D341Med (cell line): ENCODE measurements around the gene LIPC.

Experiments used
- DNase-seq: peaks from one replicate; pipeline ENCODE4 v3.0.0; 2012; ENCODE audit warnings: low spot score

The LIPC gene

DNA sequence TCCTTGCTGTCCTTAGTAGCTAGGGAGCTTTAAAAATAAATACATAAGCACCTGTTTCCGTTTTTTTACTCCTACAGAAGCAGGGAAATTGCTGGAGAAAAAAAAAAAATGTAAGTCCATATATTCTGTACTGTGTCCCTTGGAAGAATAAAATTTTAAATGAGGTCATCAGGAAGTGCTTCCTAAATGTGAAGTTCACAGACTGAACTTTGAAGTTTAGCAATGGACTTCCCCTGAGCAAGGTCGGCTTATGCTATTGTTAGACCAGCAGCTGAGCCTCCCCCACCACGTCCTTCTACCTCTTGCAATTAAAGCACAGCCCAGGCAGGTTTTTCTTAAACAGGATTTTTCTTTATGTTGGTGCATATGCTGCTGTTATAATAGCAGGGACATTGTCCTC is 26.3 kb downstream of the LIPC start:
- no peak for DNase-seq

DNA sequence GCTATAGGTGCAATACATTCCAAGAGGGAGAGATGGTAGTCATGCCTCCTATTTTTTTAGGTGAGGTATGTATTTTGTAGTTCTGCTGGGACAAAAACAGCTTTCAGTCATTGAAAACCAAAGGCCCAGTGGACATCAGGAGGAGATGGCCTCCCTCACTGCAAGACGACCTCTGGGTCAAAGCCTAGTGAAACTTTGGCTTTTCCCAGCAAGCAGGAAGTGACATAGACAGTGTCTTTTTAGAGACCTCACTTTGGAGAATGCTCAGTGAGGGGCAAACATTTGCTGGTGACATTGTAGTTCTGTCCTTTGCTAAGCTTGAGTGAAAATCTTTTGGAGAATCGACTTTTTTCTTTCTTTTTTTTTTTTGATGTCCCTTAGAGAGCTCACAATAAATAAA is 27.3 kb downstream of the LIPC start:
- DNase-seq: no peak

DNA sequence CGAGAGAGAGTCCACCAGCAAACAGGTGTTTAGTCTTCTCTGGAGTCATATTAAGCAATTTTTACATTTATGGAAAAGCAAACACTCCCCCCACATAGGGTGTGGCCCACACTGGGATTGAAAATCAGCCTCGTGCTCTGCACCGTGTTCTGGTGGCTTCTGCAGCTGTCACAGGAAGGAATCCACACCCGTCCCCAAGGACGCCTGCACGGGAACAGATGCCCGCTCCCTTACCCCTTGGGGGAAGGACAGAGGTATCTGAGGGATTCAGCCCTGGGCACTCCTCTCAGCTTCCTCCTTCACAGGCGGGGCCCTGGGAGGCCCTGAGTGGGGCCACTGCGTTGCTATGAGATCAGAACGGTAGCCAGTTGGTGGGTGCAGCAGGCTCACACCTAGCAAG is 27.8 kb downstream of the LIPC start:
- no peak for DNase-seq

DNA sequence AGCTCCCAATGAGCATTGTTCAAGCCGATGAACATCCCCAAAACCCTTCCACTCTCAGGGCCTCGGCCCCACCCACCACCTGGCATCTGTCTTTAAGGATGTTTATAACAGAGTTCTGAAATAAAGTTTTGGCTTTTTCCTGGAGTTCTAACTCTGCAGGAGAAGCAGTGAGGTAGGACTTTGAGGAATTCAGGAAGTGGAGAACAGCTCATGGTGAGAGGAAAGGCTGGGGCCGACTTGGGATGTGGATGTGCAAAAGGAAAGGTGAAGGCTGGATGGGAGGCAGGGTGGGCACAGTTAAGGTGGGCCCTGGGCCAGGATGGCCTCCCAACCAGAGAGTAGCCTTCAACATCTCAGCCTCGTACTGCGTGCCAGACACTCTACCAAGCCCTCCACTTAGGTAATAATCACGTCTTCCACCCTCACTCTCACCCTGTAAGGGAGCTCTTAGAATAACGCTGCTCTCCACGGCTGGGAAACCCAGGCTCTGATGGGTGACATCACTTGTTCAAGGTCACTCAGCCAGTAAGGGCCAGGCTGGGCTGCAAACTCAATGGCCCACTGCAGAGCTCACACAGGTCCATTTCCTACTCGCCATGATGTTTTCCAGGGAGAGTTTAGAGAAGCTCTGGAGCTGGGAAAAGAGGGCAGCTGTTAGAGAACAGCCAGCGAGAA is 28.5 kb downstream of the LIPC start:
- no peak for DNase-seq

DNA sequence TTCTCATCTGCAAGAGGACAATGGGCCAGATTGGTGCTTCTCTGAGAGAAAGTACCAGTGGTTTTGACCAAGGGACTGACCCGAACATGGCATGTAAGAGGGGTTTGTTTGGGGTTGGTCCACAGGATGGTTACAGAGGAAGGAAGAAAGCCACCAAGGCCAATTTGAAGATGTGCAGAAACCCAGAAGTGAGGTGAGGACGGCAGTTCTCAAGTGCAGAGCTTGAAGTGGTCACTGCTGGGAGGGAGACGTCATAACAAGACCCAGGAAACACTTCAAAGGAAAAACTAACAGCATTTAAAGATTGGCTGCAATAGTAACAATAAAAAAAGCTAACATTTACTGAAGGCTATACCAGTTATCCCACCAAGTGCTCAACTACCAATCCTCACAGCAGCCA is 29.1 kb downstream of the LIPC start:
- DNase-seq: no peak

DNA sequence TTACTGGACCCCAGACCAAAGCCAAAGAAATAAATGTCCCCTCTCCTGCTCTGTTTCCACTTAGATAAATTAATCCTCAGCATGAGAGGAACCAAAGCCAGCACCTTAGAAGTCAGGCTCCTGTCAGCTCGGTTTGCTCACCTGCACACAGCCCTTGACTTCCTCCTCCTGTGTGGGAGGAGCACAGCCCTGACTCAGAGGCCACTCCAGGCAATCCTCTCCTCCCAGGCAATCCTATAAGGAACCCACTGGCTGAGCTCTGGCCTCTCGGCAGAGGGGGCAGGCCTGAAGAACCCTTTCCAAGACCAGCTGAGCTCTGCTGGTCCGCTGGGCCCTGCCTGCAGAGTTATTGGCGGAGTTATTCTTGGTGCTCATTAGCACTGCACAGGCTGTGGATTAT is 30.8 kb downstream of the LIPC start:
- DNase-seq: no peak

DNA sequence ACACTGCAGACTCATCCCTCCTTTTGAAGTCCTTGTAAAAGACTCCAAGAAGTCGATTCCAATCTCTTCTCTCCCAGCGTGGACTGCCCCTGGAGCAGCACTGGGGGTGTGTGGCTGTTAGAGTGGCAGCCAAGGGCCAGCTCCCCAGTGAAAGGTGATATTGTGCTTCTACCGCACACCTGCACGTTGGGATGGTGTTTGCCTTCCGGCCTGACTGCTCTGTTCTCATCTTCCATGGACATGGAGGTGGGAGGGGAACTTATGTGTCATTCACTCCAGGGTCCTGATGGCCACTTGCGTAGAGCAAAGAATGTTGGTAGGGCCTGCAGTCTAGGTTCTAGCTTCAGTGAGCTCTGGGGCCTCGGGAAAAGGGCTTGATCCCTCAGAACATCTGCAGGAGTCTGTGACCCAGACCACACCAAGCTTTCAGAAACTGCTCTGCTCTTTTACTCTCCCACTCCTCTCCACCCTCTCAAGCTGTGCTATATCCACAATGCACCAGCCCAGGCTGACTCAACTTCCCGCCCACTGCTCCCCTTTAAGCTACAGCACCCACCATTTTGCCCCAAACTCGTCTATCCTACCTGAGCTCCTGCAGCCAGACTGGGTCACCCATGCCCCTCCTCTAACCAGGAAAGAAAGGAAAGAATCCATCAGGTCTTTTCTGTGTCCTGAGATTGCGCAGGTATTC is 31.3 kb downstream of the LIPC start:
- DNase-seq: no peak

DNA sequence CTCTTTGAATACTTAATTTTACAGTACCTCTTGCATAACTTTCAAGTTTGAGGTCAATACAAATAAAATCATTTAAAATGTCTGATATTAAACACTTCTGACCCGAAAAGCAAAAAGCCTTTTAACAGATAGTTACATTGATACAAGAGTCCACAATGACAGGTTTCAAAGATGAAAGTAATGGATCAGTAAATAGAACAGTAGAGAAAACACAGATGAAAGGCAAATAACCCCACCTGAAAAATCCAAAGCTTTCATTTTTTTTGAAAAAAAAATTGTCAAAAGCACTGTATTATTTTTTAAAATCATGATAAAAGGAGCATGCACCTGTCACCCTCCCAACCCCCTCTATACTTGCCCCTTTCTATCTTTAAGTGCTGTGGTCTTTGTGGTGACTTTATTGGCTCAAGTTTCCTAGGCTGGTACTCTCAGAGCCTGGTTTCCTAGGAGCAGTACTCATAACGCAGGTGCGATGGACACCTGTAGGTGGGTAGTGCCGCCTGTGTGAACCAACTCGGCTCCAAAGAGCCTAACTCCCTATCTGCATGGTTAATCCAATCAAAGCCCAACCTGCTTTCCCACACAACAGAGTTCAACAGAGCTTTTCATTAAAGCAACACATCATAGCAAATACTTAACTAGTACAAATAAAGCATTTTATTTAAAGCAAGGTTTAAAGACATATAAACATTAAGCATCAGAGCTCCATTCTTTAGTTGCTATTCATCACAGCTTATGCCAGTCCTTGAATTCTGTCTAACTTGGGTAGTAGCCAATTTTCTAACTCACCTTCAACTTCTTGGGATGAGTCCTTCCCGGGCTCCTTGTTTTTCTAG is 32.2 kb downstream of the LIPC start:
- DNase-seq: no peak

DNA sequence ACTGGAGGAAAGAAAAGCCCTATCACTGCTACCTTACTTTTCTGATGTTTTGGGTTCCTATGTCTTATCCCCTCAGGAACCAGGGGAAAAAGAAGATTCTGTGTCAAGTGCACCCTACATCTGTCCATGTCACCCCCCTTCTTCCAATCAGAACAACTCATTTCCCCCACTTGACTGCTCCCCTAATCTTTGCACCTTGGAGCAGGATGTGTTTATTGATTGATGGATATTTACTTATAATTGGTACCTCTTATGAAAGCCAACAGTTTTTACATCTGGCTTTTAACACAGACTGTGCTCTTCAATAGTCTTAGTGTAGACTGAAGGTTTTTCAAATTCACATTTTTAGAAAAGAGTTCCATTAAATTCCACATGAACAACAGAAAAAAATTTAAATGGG is 33.3 kb downstream of the LIPC start:
- no peak for DNase-seq

DNA sequence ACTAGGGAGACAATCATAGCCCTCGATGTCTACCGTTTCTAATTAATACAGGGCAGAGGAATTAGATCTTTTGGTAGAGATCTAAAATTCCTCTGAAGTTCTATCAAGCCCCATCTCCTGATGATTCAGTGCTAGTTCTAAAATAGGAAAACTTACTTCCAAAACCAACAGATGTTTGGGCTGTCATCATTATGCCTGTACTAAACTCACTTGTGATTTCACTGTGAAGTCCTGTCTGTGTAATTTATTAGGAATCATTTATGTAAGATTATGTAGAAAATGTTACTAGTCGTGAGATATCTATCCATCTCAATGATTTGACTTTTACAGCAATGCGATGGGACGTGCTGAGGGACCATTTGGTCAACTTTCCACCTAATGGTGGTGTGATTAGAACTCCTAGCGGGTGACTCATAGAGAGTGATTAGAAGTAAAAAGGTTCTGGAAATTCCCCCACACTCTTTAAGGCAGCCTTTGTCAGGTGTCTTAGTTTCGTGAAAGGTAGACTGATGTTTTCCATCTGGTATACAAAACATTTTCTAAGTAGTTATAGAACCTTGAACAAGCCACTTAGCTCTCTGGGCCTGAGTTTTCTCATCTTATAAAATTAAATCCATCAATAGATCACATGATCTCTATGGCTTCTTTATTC is 34.2 kb downstream of the LIPC start:
- no peak for DNase-seq

DNA sequence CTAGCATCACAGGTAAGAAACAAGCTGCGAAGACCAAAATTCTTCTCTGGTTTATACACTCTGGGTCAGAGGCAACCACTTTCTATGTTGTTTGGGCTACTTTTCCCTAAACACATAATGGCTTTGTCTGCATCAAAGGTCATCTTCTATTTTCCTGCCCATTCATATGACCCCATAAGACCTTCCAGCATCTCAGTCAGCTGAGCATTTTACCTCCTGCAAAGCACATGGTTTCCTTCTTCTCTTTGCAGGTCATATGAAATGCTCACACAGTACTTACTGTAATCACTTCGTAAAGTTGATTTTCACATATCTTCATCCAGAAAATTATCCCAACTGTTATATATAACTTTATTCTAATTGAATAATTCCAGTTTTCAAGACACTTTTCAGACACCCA is 34.8 kb downstream of the LIPC start:
- no peak for DNase-seq

DNA sequence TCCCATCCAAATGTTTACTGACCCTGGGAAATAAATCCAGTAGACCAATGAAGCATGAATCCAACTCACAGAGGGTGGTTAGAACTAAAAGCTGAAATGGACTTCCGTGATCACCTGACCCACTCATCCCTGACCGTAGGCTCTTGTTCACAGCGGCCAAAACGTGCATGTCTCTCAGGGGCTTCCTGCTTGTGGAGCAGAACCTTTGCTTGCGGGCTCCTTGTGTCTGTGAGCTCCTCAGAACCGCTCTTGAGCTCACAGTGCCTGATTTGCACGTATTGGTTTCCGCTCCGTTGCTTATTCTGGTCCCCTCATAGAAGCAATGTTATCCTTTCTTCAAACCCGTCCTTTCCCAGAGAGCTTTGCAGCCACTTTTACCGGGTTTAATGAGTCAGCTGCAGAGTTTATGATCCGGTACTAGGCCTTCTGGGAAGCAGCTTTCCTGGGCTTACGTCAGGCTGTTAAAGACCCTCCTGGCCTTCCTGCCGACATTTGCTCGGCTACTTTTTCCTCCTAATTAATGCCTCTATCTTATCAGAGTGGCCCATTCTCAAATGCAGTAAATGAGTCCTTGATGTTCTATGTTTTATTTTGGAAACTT is 35.4 kb downstream of the LIPC start:
- no peak for DNase-seq

DNA sequence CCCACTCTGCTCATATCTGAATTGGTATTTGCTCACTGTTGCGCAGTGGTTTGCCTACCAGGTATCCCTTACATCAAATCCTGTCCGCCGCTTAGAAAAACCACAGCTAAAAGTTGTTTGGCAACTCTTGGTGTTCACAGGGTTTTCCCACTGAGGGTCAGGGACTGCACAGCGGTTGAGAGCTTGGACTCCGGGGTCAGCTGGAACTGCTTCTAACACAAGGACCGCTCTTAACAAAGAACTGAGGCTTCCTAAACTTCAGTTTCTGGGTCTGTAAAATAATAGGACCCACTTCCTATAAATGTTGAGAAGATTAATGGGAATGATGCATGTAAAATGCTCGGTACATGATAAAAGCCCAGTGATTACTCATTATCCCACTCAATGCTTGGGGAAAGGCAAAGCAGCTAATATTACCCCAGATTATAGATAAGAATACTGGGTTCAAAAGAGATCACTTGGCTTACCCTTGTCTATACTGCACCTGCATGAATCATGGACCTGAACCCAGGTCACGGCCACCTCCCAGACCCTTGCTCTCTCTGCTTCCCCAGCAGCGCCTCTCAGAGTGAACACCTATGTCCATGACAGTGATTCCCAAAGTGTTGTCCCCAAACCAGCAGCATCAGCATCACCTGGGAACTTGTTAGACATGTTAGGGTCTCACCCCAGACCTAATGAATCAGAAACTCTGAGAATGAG is 36.1 kb downstream of the LIPC start:
- no peak for DNase-seq

DNA sequence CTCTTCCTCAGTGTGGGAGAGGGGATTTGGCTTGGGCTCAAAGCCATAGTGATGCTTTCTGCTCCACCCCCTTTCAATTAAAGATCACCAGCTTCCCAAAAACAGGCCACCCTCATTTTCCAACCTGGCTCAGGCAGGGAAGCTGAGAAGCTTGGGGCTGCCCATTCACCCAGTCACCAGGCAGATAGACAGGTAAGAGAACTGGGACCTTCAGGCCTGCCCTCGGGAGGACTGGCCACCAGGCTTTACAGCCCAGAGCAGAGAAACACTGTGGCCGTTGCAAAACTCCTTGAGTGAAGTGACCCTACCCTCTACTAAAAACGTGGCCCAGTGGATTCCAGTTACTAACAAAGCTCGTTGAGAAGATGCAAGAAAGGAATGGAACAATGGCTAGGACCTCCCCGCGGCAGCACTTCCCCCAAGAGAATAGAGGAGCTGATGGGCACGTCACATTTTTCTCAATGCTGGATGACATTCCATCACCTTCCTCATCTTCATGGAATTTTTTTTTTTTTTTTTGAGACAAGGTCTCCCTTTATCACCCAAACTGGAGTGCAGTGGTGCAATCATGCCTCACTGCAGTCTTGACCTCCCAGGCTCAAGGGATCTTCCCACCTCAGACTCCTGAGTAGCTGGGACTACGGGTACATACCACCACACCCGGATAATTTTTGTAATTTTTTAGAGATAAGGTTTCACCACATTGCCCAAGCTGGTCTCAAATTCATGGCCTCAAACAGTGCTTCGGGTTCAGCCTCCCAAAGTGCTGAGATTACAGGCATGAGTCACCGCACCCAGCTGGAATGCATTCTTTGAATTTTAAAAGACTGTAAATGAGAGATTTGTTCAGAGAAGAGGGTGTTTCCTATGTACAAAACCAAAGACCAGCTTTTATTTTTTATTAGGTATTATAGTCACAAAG is 37.9 kb downstream of the LIPC start:
- no peak for DNase-seq

DNA sequence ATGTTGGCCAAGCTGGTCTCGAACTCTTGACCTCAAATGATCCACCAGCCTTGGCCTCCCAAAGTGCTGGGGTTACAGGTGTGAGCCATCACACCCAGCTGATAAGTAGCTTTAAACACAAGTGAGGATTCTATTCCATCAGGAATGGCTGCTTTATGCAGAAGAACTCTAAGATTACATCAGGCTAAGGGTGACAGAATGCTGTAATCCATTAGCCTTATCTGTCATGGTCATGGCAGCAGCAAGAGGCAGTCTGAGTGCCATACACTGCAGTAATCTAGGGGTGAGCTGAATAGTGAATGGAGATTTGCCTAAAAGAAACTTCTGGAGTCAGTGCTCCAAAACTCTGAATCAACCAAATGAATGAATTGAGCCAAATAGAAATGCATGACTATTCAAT is 39.6 kb downstream of the LIPC start:
- DNase-seq: no peak

DNA sequence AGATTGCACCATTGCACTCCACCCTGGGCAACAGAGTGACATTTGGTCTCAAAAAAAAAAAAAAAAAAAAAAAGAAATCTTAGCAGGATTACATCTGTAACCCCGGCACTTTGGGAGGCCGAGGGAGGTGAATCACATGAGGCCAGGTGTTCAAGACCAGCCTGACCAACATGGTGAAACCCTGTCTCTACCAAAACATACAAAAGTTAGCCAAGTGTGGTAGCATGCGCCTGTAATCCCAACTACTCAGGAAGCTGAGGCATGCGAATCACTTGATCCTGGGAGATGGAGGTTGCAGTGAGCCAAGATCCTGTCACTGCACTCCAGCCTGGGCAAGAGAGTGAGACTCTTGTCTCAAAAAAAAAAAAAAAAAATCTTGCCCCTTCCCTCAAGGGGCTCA is 40.4 kb downstream of the LIPC start:
- no peak for DNase-seq

DNA sequence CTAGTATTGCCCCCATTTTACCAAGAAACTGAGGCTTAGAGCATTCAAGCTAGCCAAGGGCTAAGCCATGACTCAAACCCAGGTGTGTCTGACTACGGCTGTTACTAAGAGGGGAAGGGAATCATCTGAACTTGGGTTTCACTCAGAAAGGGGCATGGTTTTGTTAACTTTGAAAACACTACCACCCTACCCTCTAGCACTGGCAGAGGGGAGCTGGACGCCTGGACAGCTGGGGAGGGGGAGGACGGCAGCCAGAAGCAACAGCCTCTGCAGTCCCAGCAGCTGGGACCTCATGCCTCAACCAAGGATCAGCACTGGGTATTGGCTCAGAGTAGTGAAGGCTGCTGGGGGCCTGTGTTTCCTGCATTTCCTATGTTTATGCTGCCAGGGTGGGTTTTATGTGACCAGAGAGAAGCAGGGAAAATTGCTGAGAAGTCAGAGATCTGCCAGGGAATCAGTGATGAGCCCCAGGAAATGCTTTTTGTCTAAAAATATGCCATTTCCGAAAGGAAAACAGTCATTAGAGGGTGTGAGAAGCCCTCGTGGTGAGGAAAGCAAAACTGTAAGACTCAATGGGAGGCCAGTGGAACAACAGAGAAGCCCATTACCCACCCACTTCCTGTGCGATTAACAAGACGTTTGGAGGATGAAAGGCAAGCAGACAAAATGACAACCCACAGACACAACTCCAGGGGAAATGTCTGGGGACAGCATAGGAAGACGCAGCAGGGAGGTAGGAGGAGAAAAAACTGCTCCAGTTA is 41.2 kb downstream of the LIPC start:
- no peak for DNase-seq

DNA sequence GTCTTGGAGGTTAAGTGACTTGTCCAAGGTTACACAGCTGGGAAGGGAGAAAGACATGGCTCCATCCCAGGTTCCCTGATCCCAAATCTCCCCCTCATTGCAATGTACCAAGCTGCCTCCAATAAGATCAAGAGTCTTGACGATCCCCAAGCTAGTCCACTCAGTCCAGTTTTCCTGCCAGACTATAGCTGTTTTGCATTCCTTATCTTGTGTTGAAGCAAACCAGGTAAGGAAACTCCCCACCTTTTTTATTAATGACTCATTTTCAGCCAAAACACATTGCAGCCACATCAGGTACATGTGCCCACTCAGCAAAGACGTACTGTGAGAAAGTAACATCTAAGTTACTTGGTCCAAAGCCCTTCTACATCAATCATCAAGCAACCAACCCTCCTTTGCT is 41.9 kb downstream of the LIPC start:
- no peak for DNase-seq

DNA sequence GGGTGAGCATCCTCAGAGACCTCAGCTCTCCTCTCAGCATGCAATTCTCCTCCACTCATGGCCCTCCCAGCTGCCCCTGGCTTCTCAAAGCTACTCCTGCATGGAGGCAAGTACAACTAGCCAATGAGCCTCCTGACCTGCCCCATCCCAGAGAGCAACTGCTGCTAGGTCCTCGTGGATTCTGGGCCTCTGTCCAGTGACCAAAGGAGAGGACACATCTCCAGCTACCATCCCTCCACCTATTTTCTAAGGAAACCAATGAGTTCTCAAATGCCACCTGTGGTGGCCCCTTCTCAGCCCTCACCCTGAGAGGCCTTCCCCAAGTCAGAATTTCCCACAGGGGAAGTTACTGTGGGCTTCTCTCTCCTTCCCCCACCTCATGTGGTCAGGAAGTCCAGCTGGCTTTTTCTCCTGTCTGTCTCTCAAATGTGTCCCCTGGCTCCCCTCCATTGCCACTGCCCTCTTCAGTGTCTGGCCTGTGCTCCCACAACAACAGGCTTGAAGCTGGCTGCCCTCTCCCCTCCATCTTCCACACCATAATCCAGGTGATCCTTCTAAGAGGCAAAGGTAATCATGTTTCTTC is 43.0 kb downstream of the LIPC start:
- no peak for DNase-seq
